ENCODE data around the gene FAM131C.

GRCh38 chr1:16117936-16118335 is 44.5 kb upstream of the FAM131C start:
- TF ChIP-seq CTCF (IDR thresholded peaks at IDR 0.05; ENCODE audit: poor library complexity, severe bottlenecking) = no peak
- TF ChIP-seq POLR2AphosphoS5 (IDR thresholded peaks at IDR 0.05) = no peak
- TF ChIP-seq SMC3 (conservative IDR thresholded peaks at IDR 0.05; ENCODE audit: poor library complexity) = no peak
- TF ChIP-seq MXI1 (conservative IDR thresholded peaks at IDR 0.05; ENCODE audit: poor library complexity, severe bottlenecking) = no peak

Data from neural cell (in vitro differentiated cells).